HEK293 (cell line): ENCODE measurements around the gene EEF1AKMT2.

Source experiments
- HOXA7 ChIP-seq: sonication (generic); formaldehyde crosslinking; IDR thresholded peaks from 2 replicates; pipeline ENCODE4 v1.8.1; 2022; ENCODE audit warnings: missing genetic modification reagents, borderline replicate concordance
- KLF16 ChIP-seq: fragments of 450-650 bp; formaldehyde crosslinking; IDR thresholded peaks from 2 replicates; pipeline ENCODE4 v1.5.1; 2017; ENCODE audit warnings: missing biosample characterization, missing genetic modification characterization
- RBAK ChIP-seq: fragments of 450-650 bp; formaldehyde crosslinking; IDR thresholded peaks from 2 replicates; pipeline ENCODE4 v1.5.1; 2016; ENCODE audit warnings: missing biosample characterization, missing genetic modification characterization
- SETDB1 ChIP-seq: IDR thresholded peaks from one replicate; pipeline ENCODE4 v1.6.1; 2017; ENCODE audit warnings: mild to moderate bottlenecking, low read length, moderate library complexity, mixed read lengths; ENCODE audit not compliant: insufficient read length
- ZFP3 ChIP-seq: fragments of 450-650 bp; formaldehyde crosslinking; IDR thresholded peaks from 2 replicates; pipeline ENCODE4 v1.5.1; 2016; ENCODE audit warnings: low read depth, missing biosample characterization, missing genetic modification characterization
- ZNF558 ChIP-seq: fragments of 450-650 bp; formaldehyde crosslinking; IDR thresholded peaks from 2 replicates; pipeline ENCODE4 v1.5.1; 2016; ENCODE audit warnings: missing biosample characterization, missing genetic modification characterization
- ZNF626 ChIP-seq: fragments of 450-650 bp; sonication (Bioruptor Pico); formaldehyde crosslinking; IDR thresholded peaks from 2 replicates; pipeline ENCODE4 v1.5.1; 2018; ENCODE audit warnings: missing biosample characterization, missing genetic modification characterization, inconsistent platforms
- ZXDB ChIP-seq: fragments of 450-650 bp; formaldehyde crosslinking; IDR thresholded peaks from 2 replicates; pipeline ENCODE4 v1.5.1; 2016; ENCODE audit warnings: missing biosample characterization, missing genetic modification characterization
- TF ChIP-seq, protein P1 (sequence below): sonication (generic); formaldehyde crosslinking; IDR thresholded peaks from 2 replicates; pipeline ENCODE4 v1.8.1; 2022; ENCODE audit warnings: mild to moderate bottlenecking, moderate library complexity, missing genetic modification reagents
- TF ChIP-seq, protein P2 (sequence below): fragments of 450-650 bp; formaldehyde crosslinking; IDR thresholded peaks from 2 replicates; pipeline ENCODE4 v1.5.1; 2016; ENCODE audit warnings: missing biosample characterization, missing genetic modification characterization
- TF ChIP-seq, protein P3 (sequence below): fragments of 450-650 bp; formaldehyde crosslinking; IDR thresholded peaks from 2 replicates; pipeline ENCODE4 v1.5.1; 2017; ENCODE audit warnings: missing biosample characterization, missing genetic modification characterization

DNA sequence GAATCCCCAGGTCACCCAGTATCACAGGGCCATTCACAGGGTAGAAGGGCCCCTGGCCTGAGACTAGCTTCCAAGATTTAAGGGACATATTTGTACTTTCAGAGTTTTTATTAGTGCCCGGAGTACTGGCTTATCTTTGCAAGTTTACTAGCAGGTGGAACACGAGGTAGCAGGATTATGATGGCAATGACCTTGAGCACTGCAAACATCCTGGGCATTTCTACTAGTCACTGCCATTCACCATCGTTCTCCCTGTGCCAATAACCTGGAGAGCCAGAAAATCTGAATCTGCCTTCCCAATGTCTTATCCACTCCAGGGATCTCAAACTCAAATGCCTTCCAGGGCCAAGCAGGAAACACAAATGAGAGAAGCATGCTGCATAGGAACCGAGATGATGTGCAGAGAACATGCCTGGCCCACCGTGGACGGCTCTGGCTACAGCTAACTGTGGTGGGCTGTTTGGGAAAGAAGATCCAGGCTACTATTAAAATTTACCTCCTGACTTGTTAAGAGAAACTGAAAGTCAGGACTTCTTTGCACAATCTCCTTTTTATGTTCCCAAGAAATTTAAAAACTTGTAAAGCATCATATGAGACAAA is 64.2 kb downstream of the EEF1AKMT2 start:
- TF ChIP-seq, protein P1, sequence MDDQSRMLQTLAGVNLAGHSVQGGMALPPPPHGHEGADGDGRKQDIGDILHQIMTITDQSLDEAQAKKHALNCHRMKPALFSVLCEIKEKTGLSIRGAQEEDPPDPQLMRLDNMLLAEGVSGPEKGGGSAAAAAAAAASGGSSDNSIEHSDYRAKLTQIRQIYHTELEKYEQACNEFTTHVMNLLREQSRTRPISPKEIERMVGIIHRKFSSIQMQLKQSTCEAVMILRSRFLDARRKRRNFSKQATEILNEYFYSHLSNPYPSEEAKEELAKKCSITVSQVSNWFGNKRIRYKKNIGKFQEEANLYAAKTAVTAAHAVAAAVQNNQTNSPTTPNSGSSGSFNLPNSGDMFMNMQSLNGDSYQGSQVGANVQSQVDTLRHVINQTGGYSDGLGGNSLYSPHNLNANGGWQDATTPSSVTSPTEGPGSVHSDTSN (CRISPR knock-in tag), result no peak
- TF ChIP-seq ZNF558 (tag by site-specific recombination) (no peak), SETDB1 (no peak), RBAK (tag by site-specific recombination) (no peak), ZFP3 (tag by site-specific recombination) (no peak), HOXA7 (CRISPR knock-in tag) (no peak), ZXDB (tag by site-specific recombination) (no peak), KLF16 (tag by site-specific recombination) (no peak), ZNF626 (tag by site-specific recombination) (no peak)
- TF ChIP-seq, protein P2, sequence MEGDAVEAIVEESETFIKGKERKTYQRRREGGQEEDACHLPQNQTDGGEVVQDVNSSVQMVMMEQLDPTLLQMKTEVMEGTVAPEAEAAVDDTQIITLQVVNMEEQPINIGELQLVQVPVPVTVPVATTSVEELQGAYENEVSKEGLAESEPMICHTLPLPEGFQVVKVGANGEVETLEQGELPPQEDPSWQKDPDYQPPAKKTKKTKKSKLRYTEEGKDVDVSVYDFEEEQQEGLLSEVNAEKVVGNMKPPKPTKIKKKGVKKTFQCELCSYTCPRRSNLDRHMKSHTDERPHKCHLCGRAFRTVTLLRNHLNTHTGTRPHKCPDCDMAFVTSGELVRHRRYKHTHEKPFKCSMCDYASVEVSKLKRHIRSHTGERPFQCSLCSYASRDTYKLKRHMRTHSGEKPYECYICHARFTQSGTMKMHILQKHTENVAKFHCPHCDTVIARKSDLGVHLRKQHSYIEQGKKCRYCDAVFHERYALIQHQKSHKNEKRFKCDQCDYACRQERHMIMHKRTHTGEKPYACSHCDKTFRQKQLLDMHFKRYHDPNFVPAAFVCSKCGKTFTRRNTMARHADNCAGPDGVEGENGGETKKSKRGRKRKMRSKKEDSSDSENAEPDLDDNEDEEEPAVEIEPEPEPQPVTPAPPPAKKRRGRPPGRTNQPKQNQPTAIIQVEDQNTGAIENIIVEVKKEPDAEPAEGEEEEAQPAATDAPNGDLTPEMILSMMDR, result no peak
- TF ChIP-seq, protein P3, sequence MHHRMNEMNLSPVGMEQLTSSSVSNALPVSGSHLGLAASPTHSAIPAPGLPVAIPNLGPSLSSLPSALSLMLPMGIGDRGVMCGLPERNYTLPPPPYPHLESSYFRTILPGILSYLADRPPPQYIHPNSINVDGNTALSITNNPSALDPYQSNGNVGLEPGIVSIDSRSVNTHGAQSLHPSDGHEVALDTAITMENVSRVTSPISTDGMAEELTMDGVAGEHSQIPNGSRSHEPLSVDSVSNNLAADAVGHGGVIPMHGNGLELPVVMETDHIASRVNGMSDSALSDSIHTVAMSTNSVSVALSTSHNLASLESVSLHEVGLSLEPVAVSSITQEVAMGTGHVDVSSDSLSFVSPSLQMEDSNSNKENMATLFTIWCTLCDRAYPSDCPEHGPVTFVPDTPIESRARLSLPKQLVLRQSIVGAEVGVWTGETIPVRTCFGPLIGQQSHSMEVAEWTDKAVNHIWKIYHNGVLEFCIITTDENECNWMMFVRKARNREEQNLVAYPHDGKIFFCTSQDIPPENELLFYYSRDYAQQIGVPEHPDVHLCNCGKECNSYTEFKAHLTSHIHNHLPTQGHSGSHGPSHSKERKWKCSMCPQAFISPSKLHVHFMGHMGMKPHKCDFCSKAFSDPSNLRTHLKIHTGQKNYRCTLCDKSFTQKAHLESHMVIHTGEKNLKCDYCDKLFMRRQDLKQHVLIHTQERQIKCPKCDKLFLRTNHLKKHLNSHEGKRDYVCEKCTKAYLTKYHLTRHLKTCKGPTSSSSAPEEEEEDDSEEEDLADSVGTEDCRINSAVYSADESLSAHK (tag by site-specific recombination), result no peak
